Measurements from ENCODE around the gene PLEKHS1. TPM values are rescaled to one million over a fixed set of nuclear protein-coding genes. Genes with fewer than 3 reads are reported as not detected.
A peak's percentile ranks its signal among the peaks of the same experiment; 100 is the strongest.
"Not testable (repeated sequence)": the region's sequence is repeated elsewhere in the genome, so short reads cannot be mapped to it uniquely, and the experiment has no call there.

Gene PLEKHS1
- total and polyA plus RNA-seq, 8 donors, result 6.0 to 44.6 (median 16.1) TPM

- Histone ChIP-seq H3K27me3 (no peaks in the 10 kb centered on the region), H3K27ac (no peak overlapping the region), H3K9me3 (no peaks in the 10 kb centered on the region), H3K36me3 (no peaks in the 10 kb centered on the region), H3K4me3 (no peak overlapping the region), H3K4me1 (no peaks in the 10 kb centered on the region)
- no peak for DNase-seq
- WGBS, 2 donors, result 85 to 89% methylated on average over 3 of the region's 3 CpGs
- no peak for FAIRE-seq
- intact Hi-C loops (cut with DNase I), result loop anchor here in 1 of 3 donors (5.0 kb wide), 1 partner anchor 294 kb away; no protein-coding TSS in a partner anchor
- no peak for ATAC-seq
- TF ChIP-seq CTCF (IDR thresholded peaks at IDR 0.05), result no peak
Observed at GRCh38 chr10:113808168-113808567, 56.7 kb downstream of the PLEKHS1 start.

- H3K9me3 ChIP-seq; H3K27ac ChIP-seq; H3K27me3 ChIP-seq; DNase-seq; H3K4me3 ChIP-seq; H3K36me3 ChIP-seq; intact Hi-C loops (cut with DNase I); FAIRE-seq; ATAC-seq; H3K4me1 ChIP-seq: not testable (repeated sequence)
- WGBS, 2 donors, result 75 to 93% methylated on average over 1 of the region's 1 CpG
Observed at GRCh38 chr10:113814700-113815099, 63.2 kb downstream of the PLEKHS1 start.

- FAIRE-seq (no peak), DNase-seq (no peak), ATAC-seq (no peak)
- Histone ChIP-seq H3K27ac (no peak overlapping the region), H3K4me1 (peaks cover 4 to 15% (median 6%) of the 10 kb centered on the region in 3 donors), H3K4me3 (no peak overlapping the region), H3K36me3 (no peaks in the 10 kb centered on the region), H3K27me3 (no peaks in the 10 kb centered on the region), H3K9me3 (no peaks in the 10 kb centered on the region)
- 88 to 92% methylated on average over 4 of the region's 4 CpGs for WGBS, 2 donors
- intact Hi-C loops (cut with DNase I), result no loop called here
- no peak for TF ChIP-seq CTCF (IDR thresholded peaks at IDR 0.05)
Observed at GRCh38 chr10:113819989-113820388, 68.5 kb downstream of the PLEKHS1 start.

- FAIRE-seq (no peak), ATAC-seq (peak in 1 of 4 donors; percentile 11), DNase-seq (no peak)
- H3K4me3 ChIP-seq, result no peak overlapping the region
- no peaks in the 10 kb centered on the region for H3K27me3 ChIP-seq
- intact Hi-C loops (cut with DNase I), result no loop called here
- no peaks in the 10 kb centered on the region for H3K9me3 ChIP-seq
- no peak overlapping the region for H3K27ac ChIP-seq
- TF ChIP-seq CTCF (IDR thresholded peaks at IDR 0.05), result no peak
- peaks cover 4 to 15% (median 6%) of the 10 kb centered on the region in 3 donors for H3K4me1 ChIP-seq
- H3K36me3 ChIP-seq, result no peaks in the 10 kb centered on the region
- WGBS, 2 donors, result 67 to 68% methylated on average over 8 of the region's 8 CpGs
Observed at GRCh38 chr10:113820507-113820906, 69.0 kb downstream of the PLEKHS1 start.

GRCh38 chr10:113821306-113821705 lies 69.8 kb downstream of the PLEKHS1 start:
- intact Hi-C loops (cut with DNase I); ATAC-seq; H3K4me3 ChIP-seq; H3K27ac ChIP-seq; H3K36me3 ChIP-seq; FAIRE-seq; DNase-seq; H3K9me3 ChIP-seq; H3K27me3 ChIP-seq: not testable (repeated sequence)
- peaks cover 4 to 12% (median 5%) of the 10 kb centered on the region in 3 donors for H3K4me1 ChIP-seq
- WGBS, 2 donors, result 75 to 87% methylated on average over 3 of the region's 3 CpGs

GRCh38 chr10:113822174-113822573 lies 70.7 kb downstream of the PLEKHS1 start:
- no peaks in the 10 kb centered on the region for H3K36me3 ChIP-seq
- FAIRE-seq (no peak), ATAC-seq (no peak), DNase-seq (no peak)
- no peak overlapping the region for H3K27ac ChIP-seq
- intact Hi-C loops (cut with DNase I), result no loop called here
- TF ChIP-seq CTCF (IDR thresholded peaks at IDR 0.05), result no peak
- no peak overlapping the region for H3K4me3 ChIP-seq
- H3K27me3 ChIP-seq, result no peaks in the 10 kb centered on the region
- WGBS, 2 donors, result 95 to 96% methylated on average over 7 of the region's 7 CpGs
- no peaks in the 10 kb centered on the region for H3K9me3 ChIP-seq
- H3K4me1 ChIP-seq, result peaks cover 0 to 10% (median 2%) of the 10 kb centered on the region in 3 donors

Measured in pancreas (tissue), 10 donors.